ENCODE measurements around the gene CPEB3. TPM values are rescaled to one million over a fixed set of nuclear protein-coding genes. Genes with fewer than 3 reads are reported as not detected.

CPEB3 gene
- total RNA-seq, 2 donors from 2014 or later = 3.2 to 3.7 TPM

DNA sequence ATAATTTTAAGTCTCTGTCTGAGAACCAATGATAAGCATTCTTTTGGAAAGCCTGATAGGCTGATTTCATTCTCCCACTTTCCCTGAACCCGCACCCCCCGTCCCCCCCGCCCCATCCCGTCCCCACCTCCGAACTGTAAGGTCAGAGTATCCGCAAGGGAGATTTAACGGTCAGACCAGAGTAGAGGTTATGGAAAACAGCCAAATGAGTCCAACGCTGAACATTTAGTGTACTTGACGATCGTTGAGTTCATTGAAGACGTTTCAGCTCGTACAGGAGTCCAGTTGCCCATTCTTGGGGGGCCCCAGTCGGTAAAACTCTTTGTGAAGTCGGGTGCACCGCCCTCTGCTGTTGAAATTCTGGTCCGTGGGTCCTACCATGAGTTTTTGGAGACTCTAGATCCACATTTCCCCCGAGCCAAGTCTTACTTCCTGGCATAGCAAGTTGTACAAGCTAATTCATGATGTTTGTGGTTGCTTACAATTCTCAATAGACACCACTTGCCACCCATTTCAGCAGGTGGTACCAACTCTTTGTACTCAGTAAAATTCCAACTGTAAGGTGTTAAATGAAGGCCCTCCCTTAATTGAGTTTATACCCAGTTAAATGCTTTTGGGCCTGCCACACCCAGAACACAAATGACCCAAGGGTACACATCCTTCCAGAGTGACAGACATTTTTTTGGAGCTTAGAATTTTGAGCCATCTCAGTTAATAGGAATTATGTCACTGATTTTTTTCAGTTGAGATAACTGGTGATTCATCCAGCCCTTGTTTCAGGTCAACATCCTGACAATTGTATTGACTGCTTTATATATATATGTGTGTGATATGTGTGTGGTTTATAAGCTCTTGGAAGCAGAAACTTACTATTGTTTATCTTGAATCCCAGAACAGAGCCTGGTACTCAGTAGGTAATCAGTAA is 1.3 kb upstream of the CPEB3 start:
- Mint-ChIP-seq H3K27ac (peak overlapping the region; percentile 61), H3K4me3 (peak overlapping the region; percentile 94), H3K36me3 (ENCODE audit: low read depth) (no peaks in the 10 kb centered on the region), H3K27me3 (no peaks in the 10 kb centered on the region), H3K4me1 (peaks cover 26% of the 10 kb centered on the region)
- ATAC-seq (no peak), DNase-seq (peak in 1 of 3 donors; percentile 17)
- H3K9me3 ChIP-seq (ENCODE audit: control insufficient read depth, low read length, poor library complexity, severe bottlenecking) = no peaks in the 10 kb centered on the region

DNA sequence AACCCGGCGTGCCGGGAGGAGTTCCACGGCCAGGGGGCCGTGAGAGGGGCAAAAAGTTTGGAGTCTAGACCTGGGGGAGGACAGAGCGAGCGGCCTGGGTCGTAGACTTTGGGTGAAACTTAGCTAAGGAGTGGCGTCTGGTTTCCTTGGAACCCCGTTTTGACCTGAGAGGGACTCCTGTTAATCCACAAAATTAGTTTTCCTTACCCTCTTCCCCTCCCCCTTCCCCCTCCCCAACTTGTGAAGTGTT is 663 bp upstream of the CPEB3 start:
- no peak for DNase-seq
- H3K9me3 ChIP-seq (ENCODE audit: control insufficient read depth, low read length, poor library complexity, severe bottlenecking) = no peaks in the 10 kb centered on the region
- no peaks in the 10 kb centered on the region for H3K27me3 Mint-ChIP-seq
- H3K4me1 Mint-ChIP-seq = peaks cover 22% of the 10 kb centered on the region
- no peaks in the 10 kb centered on the region for H3K36me3 Mint-ChIP-seq (ENCODE audit: low read depth)
- H3K27ac Mint-ChIP-seq = peak overlapping the region; percentile 61
- no peak for ATAC-seq
- peak overlapping the region; percentile 94 for H3K4me3 Mint-ChIP-seq

DNA sequence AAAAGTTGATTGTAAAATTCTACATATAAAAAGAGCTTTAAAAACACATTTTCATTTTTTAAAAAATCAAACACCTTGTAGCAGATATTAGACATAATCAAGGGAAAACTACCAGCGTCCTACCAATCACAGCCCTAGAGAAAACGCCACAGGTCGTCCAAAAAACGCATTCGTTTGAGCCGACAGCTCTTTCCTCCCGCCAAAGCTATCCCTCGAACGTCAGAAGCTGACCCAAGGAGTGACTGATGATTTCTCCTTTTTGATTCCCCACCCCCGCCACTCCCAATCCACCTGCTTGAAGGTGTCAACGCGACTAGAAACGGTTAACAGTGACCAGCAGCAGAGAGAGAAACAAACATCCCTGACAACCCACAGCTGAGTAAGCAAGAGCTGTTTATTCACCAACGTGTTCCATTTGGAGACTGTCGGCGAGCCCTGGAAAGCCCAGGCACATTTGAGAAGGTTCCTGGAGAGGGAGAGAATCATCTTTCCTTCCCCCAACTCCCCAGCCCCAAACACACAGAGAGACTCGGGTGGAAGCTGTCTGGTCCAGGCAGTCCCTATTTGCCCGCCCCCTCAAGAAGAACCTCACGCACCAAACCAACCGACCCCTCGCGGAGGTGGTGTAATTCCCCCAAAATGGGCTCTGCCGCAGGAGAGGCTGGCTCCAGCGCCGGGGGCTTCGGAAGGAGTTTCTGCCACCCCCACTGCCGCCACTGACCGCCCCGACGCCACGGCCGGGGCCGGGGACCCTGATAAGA is 622 bp downstream of the CPEB3 start:
- no peaks in the 10 kb centered on the region for H3K36me3 Mint-ChIP-seq (ENCODE audit: low read depth)
- H3K27ac Mint-ChIP-seq = peak overlapping the region; percentile 87
- DNase-seq (peak; percentile 5 to 34 (median 22)), ATAC-seq (peak; percentile 34)
- H3K27me3 Mint-ChIP-seq = no peaks in the 10 kb centered on the region
- peaks cover 21% of the 10 kb centered on the region for H3K4me1 Mint-ChIP-seq
- H3K9me3 ChIP-seq (ENCODE audit: control insufficient read depth, low read length, poor library complexity, severe bottlenecking) = no peaks in the 10 kb centered on the region
- peak overlapping the region; percentile 94 for H3K4me3 Mint-ChIP-seq

DNA sequence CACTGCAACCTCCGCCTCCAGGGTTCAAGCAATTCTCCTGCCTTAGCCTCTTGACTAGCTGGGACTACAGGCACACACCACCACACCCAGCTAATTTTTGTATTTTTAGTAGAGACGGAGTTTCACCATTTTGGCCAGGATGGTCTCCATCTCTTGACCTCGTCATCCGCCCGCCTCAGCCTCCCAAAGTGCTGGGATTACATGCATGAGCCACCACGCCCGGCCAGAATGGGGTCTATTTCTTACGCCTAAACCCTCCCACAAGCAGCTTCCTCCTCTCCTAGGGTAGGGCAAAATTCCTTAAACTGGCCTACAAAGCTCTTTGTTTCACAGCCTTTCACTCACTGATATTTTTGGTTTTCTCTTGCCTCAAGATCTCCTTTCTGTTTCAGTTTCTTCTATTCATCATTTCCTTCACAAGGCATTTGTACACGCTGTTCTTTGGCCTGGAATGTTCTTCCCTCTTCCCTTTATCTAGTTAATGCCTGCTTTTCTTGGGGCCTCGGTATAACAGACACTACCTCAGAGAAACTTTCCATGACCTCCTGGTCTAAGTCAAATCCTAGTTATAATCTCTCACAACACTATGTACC is 6.7 kb downstream of the CPEB3 start:
- H3K27ac Mint-ChIP-seq = no peak overlapping the region
- peaks cover 9% of the 10 kb centered on the region for H3K4me1 Mint-ChIP-seq
- no peaks in the 10 kb centered on the region for H3K27me3 Mint-ChIP-seq
- H3K9me3 ChIP-seq (ENCODE audit: control insufficient read depth, low read length, poor library complexity, severe bottlenecking) = no peaks in the 10 kb centered on the region
- DNase-seq (no peak), ATAC-seq (no peak)
- H3K36me3 Mint-ChIP-seq (ENCODE audit: low read depth) = peaks cover 3% of the 10 kb centered on the region
- no peak overlapping the region for H3K4me3 Mint-ChIP-seq

DNA sequence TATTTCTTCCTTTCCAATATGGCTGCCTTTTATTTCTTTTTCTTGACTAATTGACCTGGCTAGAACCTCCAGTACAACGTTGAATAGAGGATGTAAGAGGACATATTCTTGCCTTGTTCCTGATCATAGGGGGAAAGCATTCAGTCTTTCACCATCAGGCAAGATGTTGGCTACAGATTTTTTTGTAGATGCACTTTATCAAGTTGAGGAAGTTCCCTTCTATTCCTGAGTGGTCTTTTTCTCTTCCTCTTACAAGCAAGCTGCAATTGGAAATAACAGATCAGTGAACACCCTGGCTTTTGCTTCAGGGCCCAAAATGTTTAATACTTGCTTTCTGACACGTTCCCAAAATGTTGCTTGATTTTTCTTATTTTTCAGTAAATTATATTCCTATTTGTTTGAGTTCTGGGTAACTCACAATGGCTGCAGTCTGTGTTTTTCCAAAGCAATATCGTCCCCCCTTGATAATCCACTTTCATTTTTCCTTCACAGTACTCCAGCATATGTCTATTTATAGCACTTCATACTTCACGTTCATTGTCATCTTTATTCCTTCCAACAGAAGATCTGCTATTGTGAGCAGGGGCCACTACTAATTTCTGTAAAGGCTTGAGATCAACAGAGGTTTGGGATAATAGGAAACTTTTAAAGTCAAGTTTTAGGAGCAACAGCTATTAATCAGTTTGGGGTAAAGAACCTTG is 11.7 kb downstream of the CPEB3 start:
- no peaks in the 10 kb centered on the region for H3K9me3 ChIP-seq (ENCODE audit: control insufficient read depth, low read length, poor library complexity, severe bottlenecking)
- ATAC-seq (no peak), DNase-seq (no peak)
- H3K4me3 Mint-ChIP-seq = no peak overlapping the region
- no peak overlapping the region for H3K27ac Mint-ChIP-seq
- peaks cover 3% of the 10 kb centered on the region for H3K36me3 Mint-ChIP-seq (ENCODE audit: low read depth)
- H3K4me1 Mint-ChIP-seq = no peaks in the 10 kb centered on the region
- H3K27me3 Mint-ChIP-seq = no peaks in the 10 kb centered on the region

DNA sequence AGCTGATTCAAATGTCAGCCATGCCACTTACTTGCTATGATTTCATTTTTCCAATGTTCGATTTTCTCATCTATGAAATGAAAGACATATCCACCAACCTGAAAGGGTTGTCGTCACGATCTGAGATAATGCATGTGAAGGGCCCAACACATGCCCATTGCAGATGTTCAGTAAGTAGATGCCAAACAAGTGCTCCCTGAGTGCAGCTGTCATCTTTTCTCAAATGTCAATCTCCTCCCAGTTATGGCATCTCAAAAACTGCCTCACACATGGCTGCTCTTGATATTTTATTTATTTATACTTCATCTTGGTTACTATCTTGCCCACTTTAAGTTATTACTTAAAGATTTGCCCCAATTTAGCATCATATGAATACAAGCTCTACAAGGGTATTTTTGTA is 16.8 kb downstream of the CPEB3 start:
- ATAC-seq (no peak), DNase-seq (no peak)
- H3K9me3 ChIP-seq (ENCODE audit: control insufficient read depth, low read length, poor library complexity, severe bottlenecking) = no peaks in the 10 kb centered on the region
- Mint-ChIP-seq H3K27ac (no peak overlapping the region), H3K4me3 (no peak overlapping the region), H3K27me3 (no peaks in the 10 kb centered on the region), H3K36me3 (ENCODE audit: low read depth) (no peaks in the 10 kb centered on the region), H3K4me1 (peaks cover 6% of the 10 kb centered on the region)

DNA sequence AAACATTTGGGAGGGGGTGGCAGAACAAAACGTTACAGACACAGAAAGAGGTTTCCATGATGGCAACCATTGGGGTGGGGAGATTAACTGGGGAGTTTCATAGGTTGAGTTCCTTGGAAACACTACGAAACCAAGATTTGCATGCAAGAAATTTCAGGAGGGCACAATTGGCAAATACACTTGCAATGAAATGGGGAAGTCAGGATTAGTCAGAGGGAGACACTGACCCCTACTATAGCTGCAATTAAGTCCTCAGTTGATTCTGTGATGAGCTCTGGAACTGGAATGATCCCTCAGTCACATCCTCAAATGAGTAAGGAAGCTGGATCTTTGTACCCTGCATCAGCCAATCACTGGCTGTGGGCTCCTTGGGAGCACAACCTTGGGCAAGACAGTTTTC is 22.1 kb downstream of the CPEB3 start:
- DNase-seq (no peak), ATAC-seq (no peak)
- H3K36me3 Mint-ChIP-seq (ENCODE audit: low read depth) = peaks cover 3% of the 10 kb centered on the region

DNA sequence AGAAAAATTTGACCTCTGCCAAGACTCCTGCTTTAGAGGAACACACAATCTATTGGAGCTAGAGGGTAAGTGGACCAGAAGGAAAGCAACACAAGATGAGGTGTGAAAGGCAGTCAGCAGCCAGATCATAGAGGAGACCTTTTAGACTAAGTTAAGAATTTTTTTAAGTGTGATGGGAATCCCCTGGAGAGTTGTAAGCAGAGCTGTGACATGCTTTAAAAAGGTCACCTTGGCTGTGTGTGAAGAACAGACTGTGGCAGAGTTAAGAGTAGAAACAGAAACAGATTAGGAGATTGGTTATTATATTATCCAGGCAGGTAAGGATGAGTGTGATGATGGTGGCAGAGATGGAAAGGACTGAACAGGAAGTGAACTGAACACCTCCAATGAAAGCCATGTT is 23.5 kb downstream of the CPEB3 start:
- Mint-ChIP-seq H3K36me3 (ENCODE audit: low read depth) (peaks cover 3% of the 10 kb centered on the region), H3K4me1 (peaks cover 3% of the 10 kb centered on the region), H3K27me3 (no peaks in the 10 kb centered on the region), H3K27ac (no peak overlapping the region), H3K4me3 (no peak overlapping the region)
- no peak for ATAC-seq
- H3K9me3 ChIP-seq (ENCODE audit: control insufficient read depth, low read length, poor library complexity, severe bottlenecking) = no peaks in the 10 kb centered on the region
- DNase-seq = no peak

More for the DNA sequence above, 22.1 kb downstream of the CPEB3 start:
- peaks cover 5% of the 10 kb centered on the region for H3K4me1 Mint-ChIP-seq
- H3K9me3 ChIP-seq (ENCODE audit: control insufficient read depth, low read length, poor library complexity, severe bottlenecking) = no peaks in the 10 kb centered on the region
- no peak overlapping the region for H3K4me3 Mint-ChIP-seq
- no peaks in the 10 kb centered on the region for H3K27me3 Mint-ChIP-seq
- H3K27ac Mint-ChIP-seq = no peak overlapping the region

DNA sequence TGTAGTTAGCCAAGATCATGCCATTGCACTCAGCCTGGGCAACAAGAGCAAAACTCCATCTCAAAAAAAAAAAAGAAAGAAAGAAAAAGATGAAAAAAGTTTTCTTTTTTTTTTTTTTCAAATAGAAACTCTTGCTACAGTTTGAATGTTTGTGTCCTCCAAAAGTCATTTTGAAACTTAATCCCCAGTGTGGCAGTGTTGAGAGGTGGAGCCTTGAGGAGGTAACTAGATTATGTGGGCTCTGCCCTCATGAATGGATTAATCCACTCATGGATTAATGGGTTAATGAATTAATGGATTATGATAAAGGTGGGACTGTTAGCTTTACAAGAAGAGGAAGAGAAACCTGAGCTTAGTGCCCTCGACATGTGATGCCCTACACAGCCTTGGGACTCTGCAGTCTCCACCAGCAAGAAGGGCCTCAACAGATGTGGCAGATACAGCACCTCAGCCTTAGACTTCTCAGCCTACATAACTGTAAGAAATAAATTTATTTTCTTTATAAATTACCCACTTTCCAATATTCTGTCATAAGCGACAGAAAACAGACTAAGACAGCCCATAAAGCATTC is 25.1 kb downstream of the CPEB3 start:
- Mint-ChIP-seq H3K4me1 (peaks cover 3% of the 10 kb centered on the region), H3K4me3 (no peak overlapping the region), H3K27me3 (no peaks in the 10 kb centered on the region)

DNA sequence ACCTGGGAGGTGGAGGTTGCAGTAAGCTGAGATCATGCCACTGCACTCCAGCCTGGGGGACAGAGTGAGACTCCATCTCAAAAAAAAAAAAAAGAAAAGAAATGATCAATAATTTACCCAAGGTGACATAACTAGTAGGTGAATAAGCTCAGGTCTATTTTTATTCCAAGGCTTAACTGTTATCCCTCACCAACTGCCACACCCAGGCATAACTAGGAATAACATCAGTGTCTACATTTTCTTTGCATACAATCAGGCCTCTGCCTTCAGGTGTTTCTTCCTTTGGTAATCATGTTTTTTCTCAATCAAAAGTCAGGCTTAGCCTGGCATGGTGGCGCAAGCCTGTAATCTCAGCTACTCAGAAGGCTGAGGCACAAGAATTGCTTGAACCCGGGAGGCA is 26.6 kb downstream of the CPEB3 start:
- ATAC-seq (no peak), DNase-seq (no peak)
- H3K4me1 Mint-ChIP-seq = peaks cover 3% of the 10 kb centered on the region
- no peaks in the 10 kb centered on the region for H3K27me3 Mint-ChIP-seq
- H3K9me3 ChIP-seq (ENCODE audit: control insufficient read depth, low read length, poor library complexity, severe bottlenecking) = no peaks in the 10 kb centered on the region
- peaks cover 3% of the 10 kb centered on the region for H3K36me3 Mint-ChIP-seq (ENCODE audit: low read depth)
- no peak overlapping the region for H3K27ac Mint-ChIP-seq
- no peak overlapping the region for H3K4me3 Mint-ChIP-seq

More for the DNA sequence above, 25.1 kb downstream of the CPEB3 start:
- ATAC-seq (no peak), DNase-seq (no peak)
- H3K36me3 Mint-ChIP-seq (ENCODE audit: low read depth) = peaks cover 3% of the 10 kb centered on the region
- H3K9me3 ChIP-seq (ENCODE audit: control insufficient read depth, low read length, poor library complexity, severe bottlenecking) = no peaks in the 10 kb centered on the region
- H3K27ac Mint-ChIP-seq = peak overlapping the region; percentile 9

DNA sequence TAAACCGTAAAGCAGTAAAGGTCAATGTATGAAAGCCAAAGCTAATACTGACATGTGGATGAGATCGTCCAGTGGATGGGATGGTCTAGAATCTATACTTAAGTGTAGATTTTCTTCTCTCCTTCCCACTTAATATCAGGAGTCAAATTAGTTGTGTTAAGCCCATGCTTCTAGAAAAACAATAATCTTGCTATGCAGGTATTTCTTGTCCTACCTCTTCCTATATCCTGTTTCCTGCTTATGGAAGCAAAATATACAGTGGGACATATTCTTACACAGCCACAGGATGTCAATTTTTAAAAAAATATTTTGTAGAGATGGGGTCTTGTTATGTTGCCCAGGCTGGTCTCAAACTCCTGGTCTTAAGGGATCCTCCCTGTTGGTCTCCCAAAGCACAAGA is 27.5 kb downstream of the CPEB3 start:
- no peak for DNase-seq
- Mint-ChIP-seq H3K4me3 (no peak overlapping the region), H3K4me1 (peaks cover 3% of the 10 kb centered on the region), H3K27me3 (no peaks in the 10 kb centered on the region), H3K36me3 (ENCODE audit: low read depth) (peaks cover 3% of the 10 kb centered on the region), H3K27ac (no peak overlapping the region)
- no peaks in the 10 kb centered on the region for H3K9me3 ChIP-seq (ENCODE audit: control insufficient read depth, low read length, poor library complexity, severe bottlenecking)
- ATAC-seq = no peak

DNA sequence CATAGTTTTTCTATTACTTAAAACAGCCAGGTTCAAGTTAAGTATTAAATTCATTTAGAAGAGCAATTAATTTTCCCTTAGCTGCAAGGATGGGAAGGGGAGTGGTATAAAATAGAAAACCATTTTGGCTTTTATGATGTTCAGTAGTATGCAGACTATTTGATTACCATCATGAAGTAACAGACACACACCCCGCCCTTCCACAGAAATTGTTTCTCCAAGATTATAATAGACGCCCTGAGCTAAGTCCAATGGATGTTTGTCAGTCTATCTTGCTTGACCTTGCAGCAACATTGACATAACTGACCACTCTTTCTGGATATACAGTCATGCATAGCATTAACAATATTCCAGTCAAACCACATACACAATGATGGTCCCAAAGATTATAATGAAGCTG is 42.3 kb downstream of the CPEB3 start:
- no peak overlapping the region for H3K4me3 Mint-ChIP-seq
- peaks cover 3% of the 10 kb centered on the region for H3K36me3 Mint-ChIP-seq (ENCODE audit: low read depth)
- DNase-seq (no peak), ATAC-seq (no peak)
- H3K9me3 ChIP-seq (ENCODE audit: control insufficient read depth, low read length, poor library complexity, severe bottlenecking) = no peaks in the 10 kb centered on the region
- no peaks in the 10 kb centered on the region for H3K27me3 Mint-ChIP-seq
- peaks cover 3% of the 10 kb centered on the region for H3K4me1 Mint-ChIP-seq
- no peak overlapping the region for H3K27ac Mint-ChIP-seq

DNA sequence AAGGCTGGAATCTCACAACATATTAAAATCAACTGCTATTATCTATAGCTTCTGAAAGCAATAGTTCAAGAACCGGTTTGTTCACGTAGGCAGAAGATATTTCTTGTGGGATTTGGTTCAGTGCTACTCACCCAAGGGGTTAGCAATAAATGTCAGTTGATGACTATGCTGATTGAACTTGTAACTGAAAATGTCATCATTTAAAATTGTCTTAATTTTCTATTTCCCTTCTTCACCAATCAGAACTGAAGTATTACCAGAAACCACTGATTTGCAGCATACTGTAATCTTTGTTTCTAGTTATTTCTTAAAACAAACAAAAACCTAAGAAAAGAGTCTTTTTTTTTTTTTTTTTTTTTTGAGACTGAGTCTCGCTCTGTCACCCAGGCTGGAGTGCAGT is 46.1 kb downstream of the CPEB3 start:
- ATAC-seq = no peak
- no peaks in the 10 kb centered on the region for H3K9me3 ChIP-seq (ENCODE audit: control insufficient read depth, low read length, poor library complexity, severe bottlenecking)
- Mint-ChIP-seq H3K4me3 (no peak overlapping the region), H3K4me1 (peaks cover 16% of the 10 kb centered on the region), H3K27me3 (no peaks in the 10 kb centered on the region), H3K27ac (no peak overlapping the region), H3K36me3 (ENCODE audit: low read depth) (no peaks in the 10 kb centered on the region)
- no peak for DNase-seq
